ENCODE results near the gene MEX3A.
A peak's percentile ranks its signal among the peaks of the same experiment; 100 is the strongest.
"Not testable (repeated sequence)": the region's sequence is repeated elsewhere in the genome, so short reads cannot be mapped to it uniquely, and the experiment has no call there.

The MEX3A gene

DNA sequence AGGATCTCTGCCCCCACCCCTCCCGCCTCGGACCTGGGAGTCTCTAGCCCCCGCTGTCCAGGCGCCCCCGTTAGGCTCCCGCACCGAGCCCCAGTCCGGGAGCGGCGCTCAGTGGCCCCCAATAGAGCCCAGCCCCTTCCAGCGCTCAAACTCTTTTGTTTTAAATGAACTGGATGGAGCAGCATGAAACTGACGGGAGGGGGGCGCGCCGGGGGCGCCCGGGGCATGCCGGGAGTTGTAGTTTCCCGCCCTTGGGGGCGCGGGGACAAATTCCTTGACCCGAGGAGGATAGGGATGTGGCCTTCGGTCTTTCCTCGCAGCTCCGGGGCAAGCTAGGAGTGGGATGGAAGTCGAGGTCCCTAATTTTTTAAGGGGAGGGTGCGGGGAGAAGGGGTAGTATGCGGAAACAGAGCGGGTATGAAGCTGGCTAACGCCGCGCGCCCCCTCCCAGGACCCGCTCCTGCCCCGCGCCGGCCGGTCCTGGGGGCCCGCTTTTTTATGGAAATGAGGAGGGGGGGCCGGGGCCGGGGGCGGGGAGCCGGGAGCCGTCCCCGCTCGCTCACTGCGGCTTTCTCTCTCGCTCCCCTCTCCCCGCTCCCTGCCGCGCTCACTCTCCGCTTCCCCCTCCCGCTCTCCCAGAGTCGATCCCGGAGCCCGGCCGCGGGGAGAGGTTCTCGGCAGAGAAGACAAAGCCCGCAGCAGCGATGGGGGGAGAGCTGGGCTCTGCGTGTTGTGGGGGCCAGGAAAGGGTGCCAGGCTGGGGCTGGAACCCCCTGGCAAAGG, at the start of gene MEX3A:
MEX3A (minus strand) TSS at position 157 of the 783 bp plus-strand sequence. CDS start 467 bp downstream, outside the sequence.
- Histone ChIP-seq H2AFZ (ENCODE audit: low read length, unreplicated experiment) (peak within 1 kb of the TSS; percentile 77), H3K4me3 (ENCODE audit: low read depth, low read length) (peak within 1 kb of the TSS; percentile 82)

DNA sequence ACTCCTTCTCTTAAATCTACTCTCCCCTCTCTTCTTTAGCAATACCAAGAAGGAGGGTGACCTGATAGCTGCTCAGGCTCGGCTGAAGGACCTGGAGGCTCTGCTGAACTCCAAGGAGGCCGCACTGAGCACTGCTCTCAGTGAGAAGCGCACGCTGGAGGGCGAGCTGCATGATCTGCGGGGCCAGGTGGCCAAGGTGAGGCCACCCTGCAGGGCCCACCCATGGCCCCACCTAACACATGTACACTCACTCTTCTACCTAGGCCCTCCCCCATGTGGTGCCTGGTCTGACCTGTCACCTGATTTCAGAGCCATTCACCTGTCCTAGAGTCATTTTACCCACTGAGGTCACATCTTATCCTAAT, 48.3 kb upstream of the MEX3A start:
- H3K79me2 ChIP-seq (ENCODE audit: control insufficient read depth, insufficient read depth, low read length, unreplicated experiment): peaks cover 61% of the 10 kb centered on the region
- H3K27ac ChIP-seq (ENCODE audit: low read depth, low read length): peak overlapping the region; percentile 99
- H3K4me1 ChIP-seq (ENCODE audit: control insufficient read depth, insufficient read depth, low read length, unreplicated experiment): peaks cover 46% of the 10 kb centered on the region
- H2AFZ ChIP-seq (ENCODE audit: low read length, unreplicated experiment): no peak overlapping the region
- no peak overlapping the region for H3K4me3 ChIP-seq (ENCODE audit: low read depth, low read length)
- H3K36me3 ChIP-seq (ENCODE audit: insufficient read depth, low read length): peaks cover 25% of the 10 kb centered on the region
- no peaks in the 10 kb centered on the region for H3K27me3 ChIP-seq (ENCODE audit: insufficient read depth, low read length)

More for the DNA sequence above, at the start of gene MEX3A:
- Histone ChIP-seq H3K79me2 (ENCODE audit: control insufficient read depth, insufficient read depth, low read length, unreplicated experiment) (no peaks in the 10 kb centered on the region), H3K4me1 (ENCODE audit: control insufficient read depth, insufficient read depth, low read length, unreplicated experiment) (peaks cover 11% of the 10 kb centered on the region), H3K27ac (ENCODE audit: low read depth, low read length) (no peak within 1 kb of the TSS), H3K36me3 (ENCODE audit: insufficient read depth, low read length) (no peaks in the 10 kb centered on the region), H3K27me3 (ENCODE audit: insufficient read depth, low read length) (no peaks in the 10 kb centered on the region)

DNA sequence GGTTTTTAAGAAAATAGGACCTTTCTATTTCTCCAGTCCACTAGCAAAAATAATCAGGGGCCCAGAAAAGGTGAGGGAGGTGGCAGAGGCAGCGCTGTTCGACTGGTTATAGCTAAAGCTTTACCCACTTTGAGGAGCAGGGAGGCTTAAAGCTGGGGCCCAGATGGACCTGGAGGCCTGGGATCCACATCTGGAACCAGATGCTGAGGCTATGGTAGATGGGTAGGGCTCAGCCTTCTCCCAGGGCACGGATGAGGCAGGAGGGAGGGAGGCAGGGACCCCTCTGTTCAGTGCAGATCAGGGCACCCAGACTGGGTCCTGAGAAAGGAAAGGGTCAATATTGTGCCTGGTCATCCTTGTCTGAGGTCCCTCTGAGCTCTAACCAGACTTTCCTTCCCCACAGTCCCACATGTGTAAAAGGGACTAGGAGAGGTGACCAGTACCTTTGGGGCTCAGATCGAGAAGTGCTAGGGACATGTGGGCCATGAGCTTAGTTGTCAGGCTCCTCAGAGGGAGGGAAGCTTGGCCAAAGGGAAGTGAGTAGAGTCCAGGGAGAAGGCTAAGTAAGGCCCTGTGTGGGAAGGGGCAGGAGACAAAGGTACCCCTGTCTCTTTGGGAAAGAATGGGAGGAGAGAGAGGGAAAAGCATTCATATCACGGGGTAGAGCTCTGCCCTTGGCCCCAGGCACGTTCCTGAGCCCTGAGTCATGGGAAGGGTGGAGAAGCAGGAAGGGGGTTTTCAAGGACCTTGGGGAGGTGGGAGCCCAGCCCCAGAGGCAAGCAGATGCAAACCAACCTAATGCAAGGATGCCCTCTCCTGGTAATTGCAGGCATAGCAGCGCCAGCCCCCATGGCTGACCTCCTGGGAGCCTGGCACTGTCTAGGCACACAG, 47.7 kb upstream of the MEX3A start:
- peak overlapping the region; percentile 99 for H3K27ac ChIP-seq (ENCODE audit: low read depth, low read length)
- H3K79me2 ChIP-seq (ENCODE audit: control insufficient read depth, insufficient read depth, low read length, unreplicated experiment): peaks cover 62% of the 10 kb centered on the region
- no peaks in the 10 kb centered on the region for H3K27me3 ChIP-seq (ENCODE audit: insufficient read depth, low read length)
- H2AFZ ChIP-seq (ENCODE audit: low read length, unreplicated experiment): no peak overlapping the region
- peaks cover 19% of the 10 kb centered on the region for H3K36me3 ChIP-seq (ENCODE audit: insufficient read depth, low read length)
- H3K4me1 ChIP-seq (ENCODE audit: control insufficient read depth, insufficient read depth, low read length, unreplicated experiment): peaks cover 53% of the 10 kb centered on the region
- peak overlapping the region; percentile 57 for H3K4me3 ChIP-seq (ENCODE audit: low read depth, low read length)

DNA sequence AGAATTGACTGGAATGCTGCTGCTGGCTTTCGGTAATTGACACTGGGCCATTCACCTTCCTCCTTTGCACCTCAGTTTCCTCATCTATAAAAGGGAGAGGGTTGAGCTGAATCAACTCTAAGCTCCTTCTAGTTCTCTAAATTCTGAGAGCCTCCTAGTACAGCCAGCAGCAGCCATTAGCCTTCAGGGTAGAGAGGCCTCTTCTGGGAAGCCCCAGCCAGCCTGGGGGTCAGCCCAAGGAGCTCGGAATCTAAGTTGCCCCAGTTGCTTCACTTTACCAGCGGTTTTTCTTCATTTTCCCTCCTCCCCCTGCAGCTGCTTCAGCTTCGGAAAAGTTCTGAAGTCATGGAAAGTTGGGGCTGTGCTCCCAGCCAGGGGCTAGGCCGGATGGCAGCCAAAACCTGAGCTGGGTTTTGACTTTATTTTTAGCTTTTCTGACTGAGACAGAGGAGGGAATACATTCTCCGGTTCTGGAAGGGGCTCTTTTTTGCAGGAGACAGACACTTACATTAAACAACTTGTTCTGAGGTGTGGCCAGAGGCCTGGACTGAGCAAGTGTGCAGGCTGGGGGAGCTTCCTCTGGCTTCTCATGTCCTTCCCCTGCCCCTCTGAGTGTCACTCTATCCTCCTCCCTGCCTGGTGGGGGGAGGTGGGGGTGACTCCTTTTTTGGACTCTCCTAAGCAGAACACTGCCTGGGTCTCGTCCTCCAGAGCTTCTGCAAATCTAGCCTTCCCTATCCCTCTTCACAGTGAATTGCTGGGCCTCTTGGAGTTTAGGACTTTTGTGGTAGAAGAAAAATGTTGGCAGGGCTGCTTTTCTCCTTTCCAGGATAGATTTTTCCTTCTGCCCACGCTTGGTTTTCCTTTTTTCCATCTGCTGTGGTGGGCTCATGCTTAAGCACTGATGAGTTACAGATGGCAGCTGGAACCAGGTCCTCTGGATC, 46.7 kb upstream of the MEX3A start:
- H3K36me3 ChIP-seq (ENCODE audit: insufficient read depth, low read length): peaks cover 11% of the 10 kb centered on the region; the same call in 1 of the 2 replicates
- peak overlapping the region; percentile 57 for H3K4me3 ChIP-seq (ENCODE audit: low read depth, low read length)
- H3K27ac ChIP-seq (ENCODE audit: low read depth, low read length): peak overlapping the region; percentile 99
- peaks cover 63% of the 10 kb centered on the region for H3K4me1 ChIP-seq (ENCODE audit: control insufficient read depth, insufficient read depth, low read length, unreplicated experiment)
- peaks cover 71% of the 10 kb centered on the region for H3K79me2 ChIP-seq (ENCODE audit: control insufficient read depth, insufficient read depth, low read length, unreplicated experiment)
- H2AFZ ChIP-seq (ENCODE audit: low read length, unreplicated experiment): no peak overlapping the region
- no peaks in the 10 kb centered on the region for H3K27me3 ChIP-seq (ENCODE audit: insufficient read depth, low read length)

- Histone ChIP-seq H3K27ac (ENCODE audit: low read depth, low read length) (peak overlapping the region; percentile 99), H3K4me1 (ENCODE audit: control insufficient read depth, insufficient read depth, low read length, unreplicated experiment) (peaks cover 68% of the 10 kb centered on the region)
Measured at GRCh38 chr1:156128308-156128653, 46.0 kb upstream of the MEX3A start.

DNA sequence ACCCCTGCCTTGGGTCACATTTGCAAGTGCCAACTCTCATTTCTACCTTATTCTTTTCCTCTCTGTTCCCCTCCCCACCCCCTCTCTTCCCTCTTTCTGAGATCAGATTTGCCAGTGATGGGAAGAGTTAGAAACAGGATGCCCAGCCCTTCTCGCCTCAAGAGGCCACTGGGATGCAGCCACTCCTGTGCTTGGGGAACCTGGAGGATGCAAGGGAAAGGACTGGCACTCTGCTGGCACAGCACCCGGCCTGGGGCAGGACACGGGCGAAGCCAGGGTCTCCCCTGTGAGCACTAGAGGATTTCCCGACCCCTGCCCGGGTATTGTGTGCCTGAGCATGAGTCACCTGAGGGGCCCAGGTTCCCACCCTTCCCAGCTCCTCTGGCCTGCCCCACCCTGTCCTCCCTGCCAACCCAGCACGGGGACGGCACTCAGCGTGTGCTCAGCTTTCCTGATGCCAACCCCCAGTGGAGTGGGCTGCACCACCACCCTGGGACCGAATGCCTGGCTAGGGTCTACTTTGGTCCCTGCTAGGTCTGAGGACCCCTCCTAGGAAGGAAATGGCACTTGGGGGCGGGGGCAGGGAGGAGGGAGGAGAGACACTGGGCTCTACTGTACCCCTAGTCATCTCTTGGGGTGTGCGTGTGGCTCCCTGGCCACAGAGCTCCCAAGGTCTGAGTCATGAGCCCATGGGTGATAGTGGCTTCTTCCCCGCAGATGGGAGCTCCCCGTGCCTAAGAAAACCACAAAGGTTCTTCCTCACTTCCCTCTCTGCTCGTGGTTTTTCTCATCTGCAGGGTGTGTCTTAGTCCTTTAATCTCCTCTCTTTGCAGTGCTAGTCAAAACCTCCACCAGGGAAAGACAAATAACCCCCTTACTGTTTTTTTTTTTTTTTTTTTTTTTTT, 44.6 kb upstream of the MEX3A start:
- peak overlapping the region; percentile 65 for H3K4me3 ChIP-seq (ENCODE audit: low read depth, low read length)
- H2AFZ ChIP-seq (ENCODE audit: low read length, unreplicated experiment): no peak overlapping the region
- H3K79me2 ChIP-seq (ENCODE audit: control insufficient read depth, insufficient read depth, low read length, unreplicated experiment): peaks cover 86% of the 10 kb centered on the region
- H3K4me1 ChIP-seq (ENCODE audit: control insufficient read depth, insufficient read depth, low read length, unreplicated experiment): peaks cover 77% of the 10 kb centered on the region
- H3K36me3 ChIP-seq (ENCODE audit: insufficient read depth, low read length): peaks cover 11% of the 10 kb centered on the region; the same call in 1 of the 2 replicates
- H3K27ac ChIP-seq (ENCODE audit: low read depth, low read length): peak overlapping the region; percentile 99
- H3K27me3 ChIP-seq (ENCODE audit: insufficient read depth, low read length): no peaks in the 10 kb centered on the region

More at GRCh38 chr1:156128308-156128653, 46.0 kb upstream of the MEX3A start:
- H3K36me3 ChIP-seq (ENCODE audit: insufficient read depth, low read length): peaks cover 11% of the 10 kb centered on the region; the same call in 1 of the 2 replicates
- peaks cover 73% of the 10 kb centered on the region for H3K79me2 ChIP-seq (ENCODE audit: control insufficient read depth, insufficient read depth, low read length, unreplicated experiment)
- no peaks in the 10 kb centered on the region for H3K27me3 ChIP-seq (ENCODE audit: insufficient read depth, low read length)
- no peak overlapping the region for H2AFZ ChIP-seq (ENCODE audit: low read length, unreplicated experiment)
- peak overlapping the region; percentile 57 for H3K4me3 ChIP-seq (ENCODE audit: low read depth, low read length)

DNA sequence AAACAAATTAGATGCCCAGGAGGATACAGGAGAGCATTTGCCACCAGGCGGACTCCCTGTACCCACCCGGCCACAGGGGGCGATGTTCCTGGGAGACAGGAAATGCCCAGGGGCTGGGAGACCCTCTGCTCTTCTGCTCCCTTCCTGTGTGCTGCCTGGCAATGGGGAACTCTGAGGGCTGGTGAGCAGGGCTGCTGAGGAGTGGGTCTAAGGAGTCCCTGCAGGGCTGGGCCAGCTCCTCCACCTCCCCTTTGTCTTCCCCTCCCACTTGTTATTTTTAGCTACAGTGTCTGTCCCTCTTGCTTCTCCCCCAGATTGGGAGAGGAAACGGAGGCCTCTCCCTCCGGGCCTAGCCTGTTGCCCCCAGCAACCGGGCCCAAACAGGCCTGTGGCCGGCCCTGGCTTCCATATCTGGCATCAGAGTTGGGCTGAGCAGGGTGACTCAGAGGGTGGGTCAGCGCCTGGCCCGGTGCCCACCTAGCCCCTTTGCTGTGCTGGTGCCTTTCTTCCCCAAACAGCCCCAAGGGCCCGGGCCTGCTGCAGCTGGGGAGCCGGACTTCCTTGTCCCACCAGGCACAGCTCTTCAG, 43.9 kb upstream of the MEX3A start:
- H3K27me3 ChIP-seq (ENCODE audit: insufficient read depth, low read length): no peaks in the 10 kb centered on the region
- peaks cover 5% of the 10 kb centered on the region; the same call in 1 of the 2 replicates for H3K36me3 ChIP-seq (ENCODE audit: insufficient read depth, low read length)
- peak overlapping the region; percentile 65 for H3K4me3 ChIP-seq (ENCODE audit: low read depth, low read length)
- peaks cover 83% of the 10 kb centered on the region for H3K4me1 ChIP-seq (ENCODE audit: control insufficient read depth, insufficient read depth, low read length, unreplicated experiment)
- no peak overlapping the region for H2AFZ ChIP-seq (ENCODE audit: low read length, unreplicated experiment)
- H3K79me2 ChIP-seq (ENCODE audit: control insufficient read depth, insufficient read depth, low read length, unreplicated experiment): peaks cover 86% of the 10 kb centered on the region
- H3K27ac ChIP-seq (ENCODE audit: low read depth, low read length): peak overlapping the region; percentile 99

DNA sequence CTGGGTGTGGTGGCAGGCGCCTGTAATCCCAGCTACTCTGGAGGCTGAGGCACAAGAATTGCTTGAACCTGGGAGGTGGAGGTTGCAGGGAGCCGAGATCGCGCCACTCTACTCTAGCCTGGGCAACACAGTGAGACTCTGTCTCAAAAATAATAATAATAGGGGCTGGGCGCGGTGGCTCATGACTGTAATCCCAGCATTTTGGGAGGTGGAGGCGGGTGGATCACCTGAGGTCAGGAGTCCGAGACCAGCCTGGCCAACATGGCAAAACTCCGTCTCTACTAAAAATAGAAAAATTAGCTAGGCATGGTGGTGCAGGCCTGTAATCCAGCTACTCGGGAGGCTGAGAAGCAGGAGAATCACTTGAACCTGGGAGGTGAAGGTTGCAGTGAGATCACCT, 43.3 kb upstream of the MEX3A start:
- not testable (repeated sequence) for H3K36me3 ChIP-seq (ENCODE audit: insufficient read depth, low read length); H2AFZ ChIP-seq (ENCODE audit: low read length, unreplicated experiment); H3K4me3 ChIP-seq (ENCODE audit: low read depth, low read length); H3K27me3 ChIP-seq (ENCODE audit: insufficient read depth, low read length)
- peaks cover 86% of the 10 kb centered on the region for H3K4me1 ChIP-seq (ENCODE audit: control insufficient read depth, insufficient read depth, low read length, unreplicated experiment)
- peak overlapping the region; percentile 99 for H3K27ac ChIP-seq (ENCODE audit: low read depth, low read length)
- H3K79me2 ChIP-seq (ENCODE audit: control insufficient read depth, insufficient read depth, low read length, unreplicated experiment): peaks cover 87% of the 10 kb centered on the region

All from ACC112 (cell line).